HG03108 (cell line): ENCODE data around the gene C12orf42.

Experiments used
- ATAC-seq: cut with Tn5 transposase; IDR thresholded peaks from one replicate; pipeline ENCODE4 v1.9.1; 2021; ENCODE audit warnings: moderate library complexity; ENCODE audit not compliant: unreplicated experiment

C12orf42 gene

GRCh38 chr12:103350116-103350515, 145.7 kb downstream of the C12orf42 start:
- ATAC-seq = no peak

GRCh38 chr12:103348935-103349334, 146.8 kb downstream of the C12orf42 start:
- ATAC-seq = no peak

DNA sequence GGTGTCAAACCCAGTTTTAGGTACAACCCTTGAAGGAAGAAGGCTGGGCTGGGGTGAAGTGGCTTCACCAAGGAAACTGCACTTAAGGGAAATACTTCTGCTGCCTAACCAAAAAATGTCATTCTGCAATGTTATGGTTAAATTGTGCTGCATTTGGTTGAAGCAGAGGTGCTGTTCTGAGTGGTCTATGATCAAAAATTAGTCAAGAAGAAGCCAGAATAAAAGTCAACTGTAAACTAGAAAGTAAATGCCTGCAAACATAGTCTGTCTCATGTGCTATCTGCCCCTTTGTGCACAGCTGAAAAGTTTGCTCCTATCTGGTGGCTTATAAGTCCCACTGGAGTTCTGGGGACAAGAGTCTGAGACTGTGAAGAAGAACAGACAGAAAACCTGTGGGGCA, 158.8 kb downstream of the C12orf42 start:
- ATAC-seq = no peak

DNA sequence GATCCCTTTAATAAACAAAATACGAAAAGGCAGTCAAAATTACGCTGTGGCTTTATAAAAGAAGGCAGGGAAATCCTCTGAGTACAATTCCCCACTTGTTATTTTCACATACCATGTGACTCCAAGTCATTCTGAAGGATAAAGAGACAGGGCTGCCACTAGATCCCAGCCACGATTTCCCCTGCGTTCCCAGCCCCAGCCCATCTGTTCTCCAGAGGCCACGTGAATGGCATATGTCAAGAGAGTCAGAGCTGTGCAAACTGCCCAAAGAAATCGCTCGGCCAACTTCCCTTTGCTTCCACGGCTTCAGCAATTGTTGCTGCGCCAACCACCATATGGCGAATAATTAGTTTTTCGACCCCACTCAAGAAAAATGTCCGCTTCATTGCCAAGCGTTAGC, 161.3 kb downstream of the C12orf42 start:
- no peak for ATAC-seq

DNA sequence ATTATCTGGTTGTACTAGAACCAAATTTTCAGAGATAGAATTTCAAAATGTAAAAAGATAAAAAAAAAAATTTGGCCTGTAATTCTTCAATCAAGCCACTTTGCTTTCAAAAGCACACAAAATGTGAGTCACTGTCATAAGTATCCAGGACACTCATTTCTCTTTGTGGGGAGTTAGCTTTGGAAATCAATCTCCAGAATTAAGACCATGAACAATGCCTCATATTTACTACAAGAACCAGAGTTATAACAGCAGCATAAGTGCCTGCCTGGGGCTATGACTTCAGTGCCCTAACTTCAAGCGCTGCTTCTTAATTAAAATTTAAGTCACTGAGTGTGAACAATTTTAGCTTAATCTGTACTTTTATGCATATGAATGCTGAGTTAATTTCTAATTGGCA, 162.1 kb downstream of the C12orf42 start:
- no peak for ATAC-seq

- ATAC-seq = no peak
Measured at GRCh38 chr12:103331643-103332042, 164.1 kb downstream of the C12orf42 start.

- ATAC-seq = no peak
Measured at GRCh38 chr12:103330672-103331071, 165.1 kb downstream of the C12orf42 start.

DNA sequence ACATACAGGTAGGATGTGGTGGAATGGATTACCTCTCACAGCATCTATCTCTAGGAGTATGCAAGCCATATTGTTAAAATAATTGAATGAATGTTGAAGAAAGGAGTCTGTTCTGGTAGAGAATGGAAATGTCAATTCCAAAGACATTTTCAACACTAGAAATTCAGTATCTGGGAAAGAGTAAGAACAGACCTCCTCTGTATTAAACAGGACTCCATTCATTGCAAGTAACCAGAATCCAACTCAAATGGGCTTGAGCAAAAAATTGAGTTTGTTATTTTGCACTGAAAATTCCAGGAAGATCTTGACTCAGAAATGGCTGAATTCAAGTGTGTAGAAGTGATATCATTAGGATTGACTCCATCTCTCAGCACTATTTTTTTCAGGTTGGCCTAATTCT, 168.1 kb downstream of the C12orf42 start:
- ATAC-seq = no peak

GRCh38 chr12:103326190-103326589, 169.6 kb downstream of the C12orf42 start:
- ATAC-seq = no peak

DNA sequence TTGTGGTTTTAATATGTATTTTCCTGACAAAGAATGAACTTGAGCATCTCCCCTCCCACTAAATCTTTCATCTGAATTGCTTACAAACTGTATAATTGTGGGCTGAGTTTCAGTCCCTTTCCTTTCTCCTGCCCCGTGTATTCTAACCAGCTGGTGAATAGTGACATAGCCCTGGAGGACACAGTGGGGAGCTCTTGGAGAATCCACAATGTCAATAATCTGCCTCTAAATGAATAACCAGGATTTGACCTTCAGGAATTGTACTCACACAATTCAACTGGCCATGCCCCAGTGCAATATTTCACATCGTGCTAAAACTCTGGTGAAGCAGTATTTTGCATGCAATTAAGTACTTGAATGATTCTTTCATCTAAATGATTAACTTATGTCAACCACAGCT, 177.2 kb downstream of the C12orf42 start:
- no peak for ATAC-seq

GRCh38 chr12:103317220-103317619, 178.5 kb downstream of the C12orf42 start:
- ATAC-seq = no peak

DNA sequence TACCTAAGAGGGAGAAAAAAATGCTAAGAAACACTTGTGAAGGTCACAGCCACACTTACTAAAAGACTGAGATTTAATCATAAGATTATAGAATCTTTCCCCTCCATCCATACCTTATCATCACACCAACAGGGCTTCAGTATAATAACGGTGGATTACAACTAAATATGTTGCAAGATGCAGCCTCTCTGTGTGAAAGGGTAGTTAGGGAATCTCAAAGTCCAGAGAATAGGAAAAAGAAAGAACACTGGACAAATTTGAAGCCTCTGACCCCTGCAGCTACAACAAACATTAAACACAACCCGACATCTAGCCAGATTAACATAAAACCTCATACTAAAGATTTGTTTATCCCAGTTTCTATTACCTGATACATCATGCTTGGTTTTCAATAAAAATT, 181.0 kb downstream of the C12orf42 start:
- ATAC-seq = no peak

DNA sequence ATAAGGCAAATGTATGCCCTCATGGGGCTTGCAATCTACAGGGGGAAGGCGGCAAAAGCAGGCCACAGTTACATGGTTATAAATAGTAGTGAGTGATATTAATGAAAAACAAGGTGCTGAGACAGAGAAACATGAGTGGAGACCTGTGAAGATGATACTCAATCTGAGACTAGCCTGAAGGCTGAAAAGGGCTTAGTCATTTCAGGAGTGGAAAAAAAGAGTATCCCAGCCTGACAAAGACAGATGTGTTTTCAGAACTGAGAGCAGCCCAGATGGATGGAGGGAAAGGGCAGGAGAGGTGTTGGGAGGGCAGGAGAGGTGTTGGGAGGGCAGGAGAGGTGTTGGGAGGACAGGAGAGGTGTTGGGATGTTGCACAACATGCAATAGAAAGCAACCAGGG, 181.9 kb downstream of the C12orf42 start:
- ATAC-seq = no peak

GRCh38 chr12:103312742-103313354, 182.9 kb downstream of the C12orf42 start:
- no peak for ATAC-seq

- ATAC-seq = no peak
Measured at GRCh38 chr12:103310546-103311270, 185.1 kb downstream of the C12orf42 start.

DNA sequence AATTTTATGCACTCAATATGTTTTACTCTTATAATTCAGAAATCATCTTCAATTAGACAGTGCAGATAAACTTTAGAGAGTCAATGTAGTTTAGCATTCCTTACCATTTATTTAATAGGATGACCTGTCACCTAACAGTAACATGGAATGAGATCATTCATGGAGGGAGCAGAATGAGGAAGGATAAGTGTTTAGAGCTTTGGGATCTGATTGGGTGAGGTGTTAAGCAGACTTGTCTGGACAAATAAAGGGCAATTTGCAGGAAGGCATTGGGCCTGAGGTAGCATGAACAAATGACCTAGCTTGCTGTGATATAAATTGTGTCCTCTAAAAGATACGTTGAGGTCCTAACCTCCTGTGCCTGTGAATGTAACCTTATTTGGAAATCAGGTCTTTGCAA, 187.4 kb downstream of the C12orf42 start:
- no peak for ATAC-seq

GRCh38 chr12:103303484-103303883, 192.3 kb downstream of the C12orf42 start:
- ATAC-seq = no peak

GRCh38 chr12:103301642-103302591, 193.9 kb downstream of the C12orf42 start:
- no peak for ATAC-seq

DNA sequence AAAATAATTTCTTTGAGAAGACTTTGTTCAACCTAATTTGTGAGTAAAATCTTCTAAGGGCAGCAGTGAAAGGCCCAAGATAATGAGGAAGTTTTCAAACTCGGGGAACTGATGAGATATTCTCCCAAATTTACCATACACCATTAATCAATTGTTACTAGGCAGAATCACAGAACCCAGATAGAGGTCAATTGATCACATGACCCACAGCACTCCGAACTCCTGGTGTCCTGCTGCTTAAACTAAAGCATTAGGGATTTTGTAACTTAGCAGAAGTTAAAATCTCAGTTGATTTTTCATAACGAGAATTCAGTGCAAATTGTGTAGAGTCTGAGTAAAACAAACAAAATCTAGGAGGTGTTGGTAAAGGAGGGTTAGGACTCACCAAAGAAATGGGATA, 207.8 kb downstream of the C12orf42 start:
- no peak for ATAC-seq

- no peak for ATAC-seq
Measured at GRCh38 chr12:103282124-103282523, 213.6 kb downstream of the C12orf42 start.

DNA sequence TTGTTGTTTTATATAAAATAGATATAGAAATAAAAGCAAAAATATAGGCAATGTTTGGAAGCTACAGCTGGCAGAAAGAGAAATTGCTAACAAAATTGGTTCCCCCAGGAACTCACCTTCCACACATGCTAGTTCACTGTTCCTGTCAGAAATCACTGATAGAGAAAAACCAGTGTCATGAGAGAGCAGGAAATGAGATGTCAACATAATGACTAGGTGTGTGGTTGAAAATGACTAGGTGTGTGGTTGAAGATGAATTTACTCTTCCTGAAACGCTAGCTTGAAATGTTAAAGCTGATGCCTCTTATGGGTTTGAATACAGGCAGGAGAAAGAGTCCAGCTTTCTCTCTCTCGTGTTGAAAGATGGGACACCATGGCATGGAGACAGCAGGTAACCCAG, 216.3 kb downstream of the C12orf42 start:
- ATAC-seq = peak; percentile 92

- ATAC-seq = no peak
Measured at GRCh38 chr12:103278329-103278728, 217.4 kb downstream of the C12orf42 start.
